ENCODE measurements around the gene WDR37.

DNA sequence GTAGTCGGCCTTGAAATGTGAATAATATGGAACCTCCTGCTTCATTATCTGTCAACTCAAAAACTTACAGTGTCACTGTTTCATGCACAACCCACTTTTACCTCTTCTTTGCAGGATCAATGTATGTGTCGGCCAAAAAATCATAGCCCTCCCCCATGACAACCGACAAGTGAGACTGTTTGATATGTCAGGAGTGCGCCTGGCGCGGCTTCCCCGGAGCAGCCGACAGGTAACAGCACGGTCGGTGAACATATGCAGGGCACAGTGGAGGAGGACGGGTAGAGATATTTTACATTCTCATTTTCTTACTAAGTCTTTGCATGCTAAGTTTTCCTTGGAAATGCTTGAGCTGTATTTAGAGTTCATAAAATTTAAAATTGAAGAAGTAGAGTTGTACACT lies 68.6 kb downstream of the WDR37 start:
- TF ChIP-seq, protein P1, sequence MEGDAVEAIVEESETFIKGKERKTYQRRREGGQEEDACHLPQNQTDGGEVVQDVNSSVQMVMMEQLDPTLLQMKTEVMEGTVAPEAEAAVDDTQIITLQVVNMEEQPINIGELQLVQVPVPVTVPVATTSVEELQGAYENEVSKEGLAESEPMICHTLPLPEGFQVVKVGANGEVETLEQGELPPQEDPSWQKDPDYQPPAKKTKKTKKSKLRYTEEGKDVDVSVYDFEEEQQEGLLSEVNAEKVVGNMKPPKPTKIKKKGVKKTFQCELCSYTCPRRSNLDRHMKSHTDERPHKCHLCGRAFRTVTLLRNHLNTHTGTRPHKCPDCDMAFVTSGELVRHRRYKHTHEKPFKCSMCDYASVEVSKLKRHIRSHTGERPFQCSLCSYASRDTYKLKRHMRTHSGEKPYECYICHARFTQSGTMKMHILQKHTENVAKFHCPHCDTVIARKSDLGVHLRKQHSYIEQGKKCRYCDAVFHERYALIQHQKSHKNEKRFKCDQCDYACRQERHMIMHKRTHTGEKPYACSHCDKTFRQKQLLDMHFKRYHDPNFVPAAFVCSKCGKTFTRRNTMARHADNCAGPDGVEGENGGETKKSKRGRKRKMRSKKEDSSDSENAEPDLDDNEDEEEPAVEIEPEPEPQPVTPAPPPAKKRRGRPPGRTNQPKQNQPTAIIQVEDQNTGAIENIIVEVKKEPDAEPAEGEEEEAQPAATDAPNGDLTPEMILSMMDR (optimal IDR thresholded peaks at IDR 0.05 in 1 of 3, IDR thresholded peaks at IDR 0.05 in 1 of 3, conservative IDR thresholded peaks at IDR 0.05 in 1 of 3; ENCODE audit: extremely low read depth in 1 of 3, insufficient read depth in 2 of 3, low read length in 3 of 3) = no peak
- TF ChIP-seq EZH2 (IDR thresholded peaks at IDR 0.05; ENCODE audit: low read length) = no peak
